Epithelial cell of esophagus (primary cell): ENCODE measurements around the gene CREBBP.

Experiments
- DNase-seq: peaks from one replicate; pipeline ENCODE4 v3.0.0; 2010; ENCODE audit warnings: low read depth
- H3K4me3 ChIP-seq: 2 replicates; pipeline ENCODE4 v1.5.1; 2011; ENCODE audit warnings: mild to moderate bottlenecking, low read length, control low read depth
- CTCF ChIP-seq: IDR thresholded peaks from 2 replicates; pipeline ENCODE4 v1.5.1; 2011; ENCODE audit warnings: low read depth, mild to moderate bottlenecking, low read length, control low read depth, inconsistent platforms; ENCODE audit not compliant: insufficient read depth; ENCODE audit errors: missing control alignments

CREBBP gene

GRCh38 chr16:3807425-3808123, 72.9 kb downstream of the CREBBP start:
- DNase-seq: no peak
- TF ChIP-seq CTCF: no peak
- no peak overlapping the region for H3K4me3 ChIP-seq

GRCh38 chr16:3804426-3805016, 76.0 kb downstream of the CREBBP start:
- H3K4me3 ChIP-seq: no peak overlapping the region
- no peak for TF ChIP-seq CTCF
- no peak for DNase-seq

- TF ChIP-seq CTCF: no peak
- no peak for DNase-seq
- H3K4me3 ChIP-seq: no peak overlapping the region
Observed at GRCh38 chr16:3800477-3801270, 79.8 kb downstream of the CREBBP start.

- no peak overlapping the region for H3K4me3 ChIP-seq
- no peak for TF ChIP-seq CTCF
- no peak for DNase-seq
Observed at GRCh38 chr16:3800019-3800418, 80.5 kb downstream of the CREBBP start.

- DNase-seq: no peak
- H3K4me3 ChIP-seq: no peak overlapping the region
- TF ChIP-seq CTCF: no peak
Observed at GRCh38 chr16:3799354-3799753, 81.2 kb downstream of the CREBBP start.

- TF ChIP-seq CTCF: no peak
- no peak for DNase-seq
- no peak overlapping the region for H3K4me3 ChIP-seq
Observed at GRCh38 chr16:3798838-3799237, 81.7 kb downstream of the CREBBP start.
